A549 treated with AZD2906 at 1 μM for 4 hours (cell line): Measurements from ENCODE around the gene MUC13. TPM values are rescaled to one million over a fixed set of nuclear protein-coding genes. Genes with fewer than 3 reads are reported as not detected.

Experiments
- total RNA-seq: library from RNA; stranded (reverse); fragments of 200-300 nt; extraction: Qiagen RNA extraction; gene quantifications from 5 replicates; pipeline ENCODE4 v1.2.3, GENCODE V29; 2022

MUC13 gene, protein sequence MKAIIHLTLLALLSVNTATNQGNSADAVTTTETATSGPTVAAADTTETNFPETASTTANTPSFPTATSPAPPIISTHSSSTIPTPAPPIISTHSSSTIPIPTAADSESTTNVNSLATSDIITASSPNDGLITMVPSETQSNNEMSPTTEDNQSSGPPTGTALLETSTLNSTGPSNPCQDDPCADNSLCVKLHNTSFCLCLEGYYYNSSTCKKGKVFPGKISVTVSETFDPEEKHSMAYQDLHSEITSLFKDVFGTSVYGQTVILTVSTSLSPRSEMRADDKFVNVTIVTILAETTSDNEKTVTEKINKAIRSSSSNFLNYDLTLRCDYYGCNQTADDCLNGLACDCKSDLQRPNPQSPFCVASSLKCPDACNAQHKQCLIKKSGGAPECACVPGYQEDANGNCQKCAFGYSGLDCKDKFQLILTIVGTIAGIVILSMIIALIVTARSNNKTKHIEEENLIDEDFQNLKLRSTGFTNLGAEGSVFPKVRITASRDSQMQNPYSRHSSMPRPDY
- 6.7 to 7.6 TPM (median 7.0 TPM) in 5 replicates for total RNA-seq

DNA sequence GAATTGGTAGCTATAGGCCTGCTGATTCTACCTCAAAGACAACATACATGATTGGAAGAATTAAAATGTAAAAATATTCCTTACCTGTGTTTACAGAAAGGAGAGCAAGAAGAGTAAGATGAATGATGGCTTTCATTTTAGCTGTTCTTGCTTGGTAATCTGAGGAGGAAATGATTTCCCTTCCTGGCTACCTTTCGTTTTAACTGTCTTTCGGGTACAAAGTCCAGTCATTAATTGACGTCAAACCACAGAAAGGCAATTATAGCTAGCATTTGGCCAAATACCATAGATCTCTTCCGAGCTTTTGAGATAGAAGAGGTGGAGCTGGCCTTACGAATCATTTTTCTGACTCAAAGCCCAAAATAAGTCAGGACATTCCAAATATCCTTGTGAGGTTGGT, at the start of gene MUC13:
Gene MUC13 (minus strand): TSS at position 175 of the 400 bp plus-strand sequence. CDS start 39 bp downstream, at position 136.

DNA sequence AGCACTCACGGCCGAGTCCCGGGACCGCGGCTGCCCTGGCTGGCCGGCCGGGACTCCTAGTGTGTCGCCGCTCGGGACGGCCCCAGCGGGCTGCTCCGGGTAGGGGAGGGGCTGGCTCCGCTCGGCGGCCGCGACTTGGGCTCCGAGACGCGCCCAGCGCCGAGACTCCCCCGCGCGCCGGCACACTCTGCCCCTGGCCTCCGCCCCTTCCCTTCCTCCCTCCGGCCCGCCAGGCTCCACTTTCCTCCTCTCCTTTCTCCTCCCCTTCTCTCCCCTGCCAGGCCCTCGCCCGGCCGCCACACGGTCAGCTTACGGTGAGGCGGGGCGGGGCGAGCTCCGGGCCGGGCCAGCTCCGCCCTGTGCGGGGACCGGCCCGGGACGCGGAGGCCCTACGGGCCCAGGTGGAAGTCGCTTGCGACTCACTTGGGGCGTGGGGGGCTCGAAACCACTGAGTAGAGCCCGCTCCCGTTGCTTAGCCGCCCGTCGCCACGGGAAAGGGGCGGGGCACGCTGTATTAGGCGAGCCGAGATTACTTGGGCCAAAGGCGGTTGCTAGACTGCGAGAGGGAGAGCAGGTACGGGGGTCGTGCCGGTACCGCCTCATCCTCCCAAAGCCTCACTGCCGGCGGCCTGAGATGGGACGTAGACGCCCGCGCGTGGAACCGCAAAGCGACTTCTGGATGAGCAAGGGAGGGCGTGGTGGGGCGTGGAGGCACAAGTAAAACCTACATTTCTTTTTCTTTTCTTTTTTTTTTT, 47.2 kb downstream of the MUC13 start, which contains the start of gene ITGB5:
Gene ITGB5 (minus strand): TSS at position 189 of the 755 bp plus-strand sequence. CDS start 365 bp downstream, outside the sequence.

Other genes starting within 250 kb of the MUC13 start
- 40.7 to 51.1 TPM (median 46.5 TPM) in 5 replicates for gene UMPS, start 204.3 kb downstream of the MUC13 start, total RNA-seq
- gene ITGB5, start 47.4 kb downstream of the MUC13 start, total RNA-seq, result 420 to 491 TPM (median 475 TPM) in 5 replicates
- 10.5 to 16.3 TPM (median 12.2 TPM) in 5 replicates for gene HEG1, start 121.2 kb upstream of the MUC13 start, total RNA-seq